HCT116 (cell line): ENCODE measurements around the gene GPR89B.
"Not testable (repeated sequence)": the region's sequence is repeated elsewhere in the genome, so short reads cannot be mapped to it uniquely, and the experiment has no call there.

ENCODE experiments used
- CEBPB ChIP-seq: IDR thresholded peaks from 2 replicates; pipeline ENCODE4 v1.6.1; 2012; ENCODE audit warnings: low read depth
- CTCF ChIP-seq, 3 experiments: fragments of 200-600 bp in 1 of 3; sonication (generic) in 1 of 3; IDR thresholded peaks in 2 of 3; conservative IDR thresholded peaks in 1 of 3; 2 replicates each; pipeline ENCODE4 v1.5.1; 2012 to 2017; ENCODE audit warnings: low read depth in 2 of 3, low read length in 2 of 3, antibody characterized with exemption in 1 of 3, borderline replicate concordance in 1 of 3, control low read depth in 1 of 3, mild to moderate bottlenecking in 1 of 3, mixed read lengths in 1 of 3, mixed run types in 1 of 3, moderate library complexity in 1 of 3; ENCODE audit not compliant: insufficient read depth in 1 of 3
- EZH2 ChIP-seq: fragments of 200-600 bp; sonication (generic); IDR thresholded peaks from 2 replicates; pipeline ENCODE4 v1.6.1; 2017; ENCODE audit warnings: antibody characterized with exemption, mixed run types
- POLR2A ChIP-seq: IDR thresholded peaks from 2 replicates; pipeline ENCODE4 v1.7.0; 2011; ENCODE audit warnings: borderline replicate concordance; ENCODE audit not compliant: insufficient read depth, insufficient read length; ENCODE audit errors: extremely low read depth
- POLR2AphosphoS5 ChIP-seq: IDR thresholded peaks from 2 replicates; pipeline ENCODE4 v1.6.1; 2011; ENCODE audit warnings: mild to moderate bottlenecking, low read depth, low read length, moderate library complexity
- RAD21 ChIP-seq: IDR thresholded peaks from 2 replicates; pipeline ENCODE4 v1.6.1; 2012; ENCODE audit warnings: low read depth, mild to moderate bottlenecking
- REST ChIP-seq: IDR thresholded peaks from 2 replicates; pipeline ENCODE4 v1.6.1; 2012; ENCODE audit warnings: low read depth
- TCF7L2 ChIP-seq: IDR thresholded peaks from 2 replicates; pipeline ENCODE4 v1.7.0; 2011; ENCODE audit warnings: borderline replicate concordance, inconsistent platforms; ENCODE audit not compliant: insufficient read depth, insufficient read length; ENCODE audit errors: extremely low read depth
- ZFX ChIP-seq: fragments of 450-650 bp; IDR thresholded peaks from 2 replicates; pipeline ENCODE4 v1.6.1; 2017
- ZNF274 ChIP-seq: fragments of 200-500 bp; sonication (Bioruptor generic); IDR thresholded peaks from 2 replicates; pipeline ENCODE4 v1.6.1; 2014; ENCODE audit warnings: mild to moderate bottlenecking, low read depth, low read length, inconsistent platforms

GRCh38 chr1:148033147-148033546 lies 104.9 kb downstream of the GPR89B start:
- TF ChIP-seq REST; POLR2A; CEBPB; EZH2; POLR2AphosphoS5; CTCF (IDR thresholded peaks at IDR 0.05 in 2 of 3, conservative IDR thresholded peaks at IDR 0.05 in 1 of 3; ENCODE audit: borderline replicate concordance in 1 of 3, insufficient read depth in 1 of 3, low read depth in 2 of 3, low read length in 2 of 3); RAD21; TCF7L2; ZFX; ZNF274: not testable (repeated sequence)
